GM23248 (cell line): Measurements from ENCODE around the gene ANKFN1. TPM values are rescaled to one million over a fixed set of nuclear protein-coding genes. Genes with fewer than 3 reads are reported as not detected.

Experiments
- DNase-seq: peaks from one replicate; pipeline ENCODE4 v3.0.0-alpha.2; 2015
- H2AFZ ChIP-seq: fragments of 200-600 bp; sonication (generic); 2 replicates; pipeline ENCODE4 v1.6.1; 2016; ENCODE audit warnings: antibody characterized with exemption
- H3F3A ChIP-seq: fragments of 200-600 bp; sonication (generic); 2 replicates; pipeline ENCODE4 v1.6.1; 2016; ENCODE audit warnings: mild to moderate bottlenecking, antibody characterized with exemption, mixed run types; ENCODE audit not compliant: insufficient read depth
- H3K27ac ChIP-seq: fragments of 200-600 bp; sonication (generic); 2 replicates; pipeline ENCODE4 v1.5.1; 2016; ENCODE audit warnings: mild to moderate bottlenecking
- H3K27me3 ChIP-seq: fragments of 200-600 bp; sonication (generic); replicated peaks from 2 replicates; pipeline ENCODE4 v1.6.1; 2016; ENCODE audit warnings: mild to moderate bottlenecking; ENCODE audit not compliant: insufficient read depth
- H3K36me3 ChIP-seq: fragments of 200-600 bp; sonication (generic); 2 replicates; pipeline ENCODE4 v1.6.1; 2016; ENCODE audit warnings: low read depth, mild to moderate bottlenecking
- H3K4me1 ChIP-seq: fragments of 200-600 bp; sonication (generic); 2 replicates; pipeline ENCODE4 v1.6.1; 2016; ENCODE audit warnings: mild to moderate bottlenecking; ENCODE audit not compliant: insufficient read depth
- H3K4me2 ChIP-seq: fragments of 200-600 bp; sonication (generic); one replicate; pipeline ENCODE4 v1.6.1; 2016; ENCODE audit warnings: mild to moderate bottlenecking; ENCODE audit not compliant: unreplicated experiment
- H3K4me3 ChIP-seq: fragments of 200-600 bp; sonication (generic); 2 replicates; pipeline ENCODE4 v1.5.1; 2016; ENCODE audit warnings: mild to moderate bottlenecking
- H3K79me2 ChIP-seq: fragments of 200-600 bp; sonication (generic); 2 replicates; pipeline ENCODE4 v1.6.1; 2016; ENCODE audit warnings: mild to moderate bottlenecking; ENCODE audit not compliant: insufficient read depth
- H3K9ac ChIP-seq: fragments of 200-600 bp; sonication (generic); 2 replicates; pipeline ENCODE4 v1.6.1; 2016; ENCODE audit warnings: mild to moderate bottlenecking
- H3K9me2 ChIP-seq: fragments of 200-600 bp; sonication (generic); 2 replicates; pipeline ENCODE4 v1.6.1; 2016; ENCODE audit warnings: mixed run types, mild to moderate bottlenecking, moderate library complexity; ENCODE audit not compliant: insufficient read depth
- H3K9me3 ChIP-seq: fragments of 200-600 bp; sonication (generic); one replicate; pipeline ENCODE4 v1.6.1; 2017; ENCODE audit warnings: low read depth
- H4K20me1 ChIP-seq: fragments of 200-600 bp; sonication (generic); 2 replicates; pipeline ENCODE4 v1.6.0; 2016; ENCODE audit not compliant: insufficient read depth
- EZH2 ChIP-seq: fragments of 200-600 bp; sonication (generic); IDR thresholded peaks from 2 replicates; pipeline ENCODE4 v1.6.1; 2018; ENCODE audit warnings: antibody characterized with exemption, mild to moderate bottlenecking; ENCODE audit not compliant: insufficient read depth, poor library complexity, severe bottlenecking
- EZH2phosphoT487 ChIP-seq: fragments of 200-600 bp; sonication (generic); IDR thresholded peaks from 2 replicates; pipeline ENCODE4 v1.6.1; 2018; ENCODE audit warnings: antibody characterized with exemption, moderate library complexity, mild to moderate bottlenecking, low read depth; ENCODE audit not compliant: insufficient read depth
- WGBS, 2 experiments: methylation state at CpG; one replicate each; pipeline ENCODE4 v1.1.6; 2015 to 2017; ENCODE audit warnings: low lambda C conversion rate in 2 of 2, low coverage in 1 of 2; ENCODE audit errors: missing lambda C conversion rate in 2 of 2; 5-methylcytosine and 5-hydroxymethylcytosine counted together
- in situ Hi-C: fragments of 300-500 bp; cut with MboI; formaldehyde crosslinking; loops from 2 replicates; pipeline ENCODE4 v1.15.0; 2020
- polyA plus RNA-seq: library from polyadenylated mRNA; unstranded; fragments of >200 nt; fragmentation: Nextera tagmentation; extraction: Ambion mirVana; gene quantifications from 2 replicates; pipeline ENCODE4 v1.2.1, GENCODE V29; 2016
- total RNA-seq: library from RNA; depleted of rRNA; stranded (reverse); fragments of >200 nt; shearing (Covaris generic); gene quantifications from 2 replicates; pipeline ENCODE4 v1.2.3, GENCODE V29; 2014

The ANKFN1 gene
- total and polyA plus RNA-seq, 2 experiments from 2014 or later: 0.54 to 0.64 TPM

DNA sequence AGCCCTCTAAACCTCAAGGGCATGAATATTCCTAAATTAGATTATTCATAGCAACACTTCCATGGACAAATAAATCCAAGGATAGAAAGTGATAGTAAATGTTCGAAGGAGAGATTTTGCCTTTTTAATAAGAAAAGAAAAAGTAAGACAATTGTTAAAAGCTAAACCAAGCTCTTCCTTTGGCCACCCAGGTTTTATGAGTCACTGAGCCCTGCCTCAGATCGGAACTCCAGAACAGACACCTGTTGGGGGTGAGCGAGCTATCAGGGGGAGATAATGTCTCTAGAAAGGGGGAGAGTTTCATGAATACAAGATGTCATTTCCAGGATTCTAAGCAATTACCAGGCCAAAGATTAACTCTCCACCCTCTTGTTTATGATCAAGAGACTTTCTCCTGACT is 171.4 kb downstream of the ANKFN1 start:
- Histone ChIP-seq H3K79me2 (no peaks in the 10 kb centered on the region), H3K4me2 (no peak overlapping the region), H3K27ac (no peak overlapping the region), H3K36me3 (no peaks in the 10 kb centered on the region), H3K27me3 (no peaks in the 10 kb centered on the region; the same call in 1 of the 2 replicates), H3K9ac (no peak overlapping the region), H2AFZ (no peak overlapping the region), H3F3A (no peaks in the 10 kb centered on the region), H3K9me2 (no peaks in the 10 kb centered on the region), H3K9me3 (no peaks in the 10 kb centered on the region), H4K20me1 (no peaks in the 10 kb centered on the region), H3K4me1 (0 out of 2 replicates have a peak, but pooled peaks cover 5% of the 10 kb centered on the region), H3K4me3 (no peak overlapping the region)
- TF ChIP-seq EZH2phosphoT487: no peak
- no peak for TF ChIP-seq EZH2
- WGBS, 2 experiments: 84 to 92% methylated on average over 3 of the region's 3 CpGs
- DNase-seq: no peak
- in situ Hi-C loops: loop anchor here (25.0 kb wide), 1 partner anchor 487 kb away; no protein-coding TSS in a partner anchor

DNA sequence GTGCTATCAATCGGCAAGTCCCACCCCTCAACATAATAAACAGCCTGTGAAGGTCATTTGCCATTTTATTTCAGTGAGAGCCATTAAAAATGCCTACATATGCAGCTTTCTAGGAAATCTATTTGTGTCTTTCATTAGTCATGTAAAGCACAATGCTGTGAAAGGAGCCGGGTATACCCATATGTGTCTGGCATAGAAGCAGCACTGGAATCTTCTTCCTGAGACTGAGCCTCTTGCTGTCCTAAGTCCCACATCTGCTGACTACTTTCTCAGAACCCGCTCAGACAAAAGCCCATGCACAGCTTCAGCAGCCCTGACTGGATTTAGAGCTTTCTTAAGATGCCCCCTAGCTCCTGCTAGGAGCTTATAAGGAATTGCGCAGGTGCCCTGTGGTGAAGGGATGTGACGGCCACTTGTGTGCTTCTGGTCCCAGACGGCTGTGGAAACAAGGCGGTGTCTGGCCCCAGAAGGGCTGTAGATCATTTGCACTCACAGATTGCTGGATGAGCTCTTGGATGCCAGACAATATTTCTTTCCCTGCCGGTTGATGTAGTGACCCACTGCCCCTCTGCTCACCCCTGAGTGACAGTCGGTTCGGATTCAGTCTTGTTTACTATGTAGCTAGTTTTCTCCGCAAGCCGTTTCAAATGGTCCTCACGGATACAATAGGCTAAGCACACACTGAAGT is 172.2 kb downstream of the ANKFN1 start:
- no peak overlapping the region for H3K27ac ChIP-seq
- H3K27me3 ChIP-seq: no peaks in the 10 kb centered on the region; the same call in 1 of the 2 replicates
- no peak overlapping the region for H2AFZ ChIP-seq
- H3K79me2 ChIP-seq: no peaks in the 10 kb centered on the region
- H3K4me1 ChIP-seq: 0 out of 2 replicates have a peak, but pooled peaks cover 5% of the 10 kb centered on the region
- no peaks in the 10 kb centered on the region for H3K9me2 ChIP-seq
- no peaks in the 10 kb centered on the region for H4K20me1 ChIP-seq
- H3K36me3 ChIP-seq: no peaks in the 10 kb centered on the region
- H3F3A ChIP-seq: no peaks in the 10 kb centered on the region
- DNase-seq: peak; percentile 22
- H3K4me3 ChIP-seq: no peak overlapping the region
- no peak overlapping the region for H3K9ac ChIP-seq
- no peaks in the 10 kb centered on the region for H3K9me3 ChIP-seq
- WGBS, 2 experiments: 32 to 34% methylated on average over 13 of the region's 13 CpGs
- no peak overlapping the region for H3K4me2 ChIP-seq
- TF ChIP-seq EZH2phosphoT487 (no peak), EZH2 (no peak)
- in situ Hi-C loops: loop anchor here (25.0 kb wide), 1 partner anchor 488 kb away; no protein-coding TSS in a partner anchor

DNA sequence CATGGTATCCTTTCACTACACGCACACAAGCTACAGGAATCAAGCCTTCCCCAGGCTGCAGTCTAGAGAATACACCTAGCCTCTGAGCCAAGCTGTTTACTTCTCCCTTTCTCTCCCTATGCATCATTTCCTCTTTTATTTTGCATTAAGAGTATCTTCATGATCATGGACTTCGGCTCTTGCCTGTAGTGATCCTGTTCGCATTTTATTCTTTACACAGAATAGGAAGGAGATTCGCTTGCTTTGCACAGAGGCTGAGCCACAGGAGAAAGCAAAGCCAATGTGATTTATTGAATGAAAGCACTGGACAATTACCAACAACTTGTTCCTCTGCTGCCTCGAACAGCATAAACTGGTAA is 172.7 kb downstream of the ANKFN1 start:
- 41 to 43% methylated on average over 5 of the region's 5 CpGs for WGBS, 2 experiments
- Histone ChIP-seq H3K27ac (no peak overlapping the region), H3K9me3 (no peaks in the 10 kb centered on the region), H3F3A (no peaks in the 10 kb centered on the region), H4K20me1 (no peaks in the 10 kb centered on the region), H3K4me2 (no peak overlapping the region), H3K9ac (no peak overlapping the region), H3K36me3 (no peaks in the 10 kb centered on the region), H2AFZ (no peak overlapping the region), H3K4me1 (0 out of 2 replicates have a peak, but pooled peaks cover 5% of the 10 kb centered on the region), H3K4me3 (no peak overlapping the region), H3K79me2 (no peaks in the 10 kb centered on the region), H3K9me2 (no peaks in the 10 kb centered on the region), H3K27me3 (no peaks in the 10 kb centered on the region; the same call in 1 of the 2 replicates)
- no peak for DNase-seq
- in situ Hi-C loops: loop anchor here (25.0 kb wide), 1 partner anchor 489 kb away; no protein-coding TSS in a partner anchor
- no peak for TF ChIP-seq EZH2phosphoT487
- TF ChIP-seq EZH2: no peak

DNA sequence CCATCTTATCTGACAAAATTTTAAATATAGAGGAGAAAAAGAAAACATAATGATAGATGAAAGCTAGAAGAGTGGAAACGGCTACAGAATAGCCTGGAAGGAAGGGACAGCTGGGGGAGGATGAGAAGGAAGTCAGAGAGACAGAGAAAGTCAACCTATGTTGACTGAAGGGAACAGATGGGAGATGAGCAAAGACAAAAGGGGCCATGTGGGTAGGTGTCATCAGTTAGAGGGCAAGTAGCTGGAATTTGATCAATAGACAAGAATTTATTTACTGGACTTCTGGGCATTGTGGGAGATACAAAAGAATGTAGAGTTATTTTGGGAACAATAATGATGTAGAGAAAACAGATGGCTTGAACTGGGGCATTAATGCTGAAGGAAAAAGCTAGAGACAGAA is 194.4 kb downstream of the ANKFN1 start:
- H3K4me3 ChIP-seq: no peak overlapping the region
- 14 to 15% methylated on average over 1 of the region's 1 CpG for WGBS, 2 experiments
- H3K4me1 ChIP-seq: no peaks in the 10 kb centered on the region
- H3K9me3 ChIP-seq: no peaks in the 10 kb centered on the region
- TF ChIP-seq EZH2 (no peak), EZH2phosphoT487 (no peak)
- no peaks in the 10 kb centered on the region for H4K20me1 ChIP-seq
- DNase-seq: no peak
- no peaks in the 10 kb centered on the region for H3K36me3 ChIP-seq
- H3K79me2 ChIP-seq: no peaks in the 10 kb centered on the region
- no peaks in the 10 kb centered on the region for H3F3A ChIP-seq
- no peak overlapping the region for H3K9ac ChIP-seq
- H3K27me3 ChIP-seq: no peaks in the 10 kb centered on the region
- in situ Hi-C loops: loop anchor here (25.0 kb wide), 1 partner anchor 510 kb away; no protein-coding TSS in a partner anchor
- no peak overlapping the region for H3K4me2 ChIP-seq
- H3K27ac ChIP-seq: no peak overlapping the region
- H2AFZ ChIP-seq: no peak overlapping the region
- H3K9me2 ChIP-seq: no peaks in the 10 kb centered on the region
